CD4-positive, alpha-beta T cell treated with Interleukin-17A for 1 hour (primary cell): ENCODE data around the gene QSOX1.
"Not testable (repeated sequence)": the region's sequence is repeated elsewhere in the genome, so short reads cannot be mapped to it uniquely, and the experiment has no call there.

Experiments used
- DNase-seq: peaks from one replicate; pipeline ENCODE4 v3.0.0-alpha.2; 2020

Gene QSOX1

GRCh38 chr1:180154325-180155181, at the start of gene QSOX1:
TSS of gene QSOX1 (plus strand) at chr1:180154869. CDS start at chr1:180154908, 39 bp downstream.
- peak; percentile 92 for DNase-seq

GRCh38 chr1:180112091-180112490, 42.6 kb upstream of the QSOX1 start:
- no peak for DNase-seq

- no peak for DNase-seq
These were observed 41.6 kb upstream of the QSOX1 start for GRCh38 chr1:180112984-180113647.

- no peak for DNase-seq
These were observed 40.2 kb upstream of the QSOX1 start for GRCh38 chr1:180114396-180114945.

GRCh38 chr1:180116964-180117763, 37.5 kb upstream of the QSOX1 start:
- DNase-seq, result no peak

GRCh38 chr1:180117764-180118116, 36.9 kb upstream of the QSOX1 start:
- no peak for DNase-seq

GRCh38 chr1:180119837-180120236, 34.8 kb upstream of the QSOX1 start:
- DNase-seq, result no peak

GRCh38 chr1:180123463-180123936, 31.2 kb upstream of the QSOX1 start:
- no peak for DNase-seq

GRCh38 chr1:180130651-180131050, 24.0 kb upstream of the QSOX1 start:
- DNase-seq, result no peak

- no peak for DNase-seq
These were observed 23.2 kb upstream of the QSOX1 start for GRCh38 chr1:180131510-180131909.

GRCh38 chr1:180133193-180133592, 21.5 kb upstream of the QSOX1 start:
- no peak for DNase-seq

GRCh38 chr1:180133688-180134087, 21.0 kb upstream of the QSOX1 start:
- not testable (repeated sequence) for DNase-seq

- DNase-seq, result no peak
These were observed 19.1 kb upstream of the QSOX1 start for GRCh38 chr1:180135535-180135934.

- DNase-seq, result no peak
These were observed 18.2 kb upstream of the QSOX1 start for GRCh38 chr1:180136331-180136967.

GRCh38 chr1:180136968-180137356, 17.7 kb upstream of the QSOX1 start:
- no peak for DNase-seq

- no peak for DNase-seq
These were observed 16.9 kb upstream of the QSOX1 start for GRCh38 chr1:180137776-180138175.

- DNase-seq, result no peak
These were observed 13.2 kb upstream of the QSOX1 start for GRCh38 chr1:180141381-180141934.

GRCh38 chr1:180143359-180143758, 11.3 kb upstream of the QSOX1 start:
- no peak for DNase-seq

GRCh38 chr1:180144659-180145357, 9.9 kb upstream of the QSOX1 start:
- no peak for DNase-seq

- DNase-seq, result no peak
These were observed 9.2 kb upstream of the QSOX1 start for GRCh38 chr1:180145446-180145845.

GRCh38 chr1:180150982-180151381, 3.7 kb upstream of the QSOX1 start:
- DNase-seq, result no peak

- DNase-seq, result no peak
These were observed 3.2 kb upstream of the QSOX1 start for GRCh38 chr1:180151508-180151907.
